Osteoblast (primary cell): ENCODE data around the gene LRRK1. TPM values are rescaled to one million over a fixed set of nuclear protein-coding genes. Genes with fewer than 3 reads are reported as not detected.

Source experiments
- DNase-seq: peaks from one replicate; pipeline ENCODE4 v3.0.0; 2011; ENCODE audit warnings: low spot score, mixed read lengths; ENCODE audit not compliant: insufficient read length; ENCODE audit errors: missing footprints
- H2AFZ ChIP-seq: 2 replicates; pipeline ENCODE4 v1.6.0; 2011; ENCODE audit warnings: mild to moderate bottlenecking, low read length
- H3K27ac ChIP-seq: 2 replicates; pipeline ENCODE4 v1.5.1; 2011; ENCODE audit warnings: mild to moderate bottlenecking, low read depth, low read length, moderate library complexity
- H3K27me3 ChIP-seq: 2 replicates; pipeline ENCODE4 v1.6.0; 2012; ENCODE audit warnings: mild to moderate bottlenecking, control low read depth, inconsistent platforms, low read length, moderate library complexity; ENCODE audit not compliant: insufficient read depth
- H3K36me3 ChIP-seq: 2 replicates; pipeline ENCODE4 v1.5.1; 2011; ENCODE audit warnings: mild to moderate bottlenecking, low read length, control low read depth, moderate library complexity; ENCODE audit not compliant: insufficient read depth
- H3K4me1 ChIP-seq: 2 replicates; pipeline ENCODE4 v1.5.1; 2011; ENCODE audit warnings: mild to moderate bottlenecking, low read length, control low read depth, moderate library complexity; ENCODE audit not compliant: insufficient read depth
- H3K4me2 ChIP-seq: 2 replicates; pipeline ENCODE4 v1.6.0; 2011; ENCODE audit warnings: mild to moderate bottlenecking, low read length; ENCODE audit not compliant: insufficient read depth
- H3K4me3 ChIP-seq: fragments of 200-600 bp; sonication (generic); 3 replicates; pipeline ENCODE4 v1.5.1; 2012; ENCODE audit warnings: mild to moderate bottlenecking, low read length, inconsistent platforms; ENCODE audit not compliant: insufficient read depth
- H3K79me2 ChIP-seq: 2 replicates; pipeline ENCODE4 v1.6.0; 2012; ENCODE audit warnings: mild to moderate bottlenecking, low read length, control low read depth, inconsistent platforms; ENCODE audit not compliant: insufficient read depth
- H3K9me3 ChIP-seq: 2 replicates; pipeline ENCODE4 v1.5.1; 2011; ENCODE audit warnings: low read depth, low read length, control low read depth
- H4K20me1 ChIP-seq: 2 replicates; pipeline ENCODE4 v1.6.0; 2012; ENCODE audit warnings: mild to moderate bottlenecking, low read length, control low read depth; ENCODE audit not compliant: insufficient read depth
- total RNA-seq: library from RNA; depleted of rRNA; stranded (reverse); fragments of >200 nt; gene quantifications from 2 replicates; pipeline ENCODE4 v1.2.3, GENCODE V29; 2012
- TF ChIP-seq, protein P1 (sequence below): IDR thresholded peaks from 2 replicates; pipeline ENCODE4 v1.5.1; 2011; ENCODE audit warnings: mild to moderate bottlenecking, low read depth, low read length, moderate library complexity; ENCODE audit errors: extremely low read depth

The LRRK1 gene
- total RNA-seq, 1 donor: 15.2 TPM

DNA sequence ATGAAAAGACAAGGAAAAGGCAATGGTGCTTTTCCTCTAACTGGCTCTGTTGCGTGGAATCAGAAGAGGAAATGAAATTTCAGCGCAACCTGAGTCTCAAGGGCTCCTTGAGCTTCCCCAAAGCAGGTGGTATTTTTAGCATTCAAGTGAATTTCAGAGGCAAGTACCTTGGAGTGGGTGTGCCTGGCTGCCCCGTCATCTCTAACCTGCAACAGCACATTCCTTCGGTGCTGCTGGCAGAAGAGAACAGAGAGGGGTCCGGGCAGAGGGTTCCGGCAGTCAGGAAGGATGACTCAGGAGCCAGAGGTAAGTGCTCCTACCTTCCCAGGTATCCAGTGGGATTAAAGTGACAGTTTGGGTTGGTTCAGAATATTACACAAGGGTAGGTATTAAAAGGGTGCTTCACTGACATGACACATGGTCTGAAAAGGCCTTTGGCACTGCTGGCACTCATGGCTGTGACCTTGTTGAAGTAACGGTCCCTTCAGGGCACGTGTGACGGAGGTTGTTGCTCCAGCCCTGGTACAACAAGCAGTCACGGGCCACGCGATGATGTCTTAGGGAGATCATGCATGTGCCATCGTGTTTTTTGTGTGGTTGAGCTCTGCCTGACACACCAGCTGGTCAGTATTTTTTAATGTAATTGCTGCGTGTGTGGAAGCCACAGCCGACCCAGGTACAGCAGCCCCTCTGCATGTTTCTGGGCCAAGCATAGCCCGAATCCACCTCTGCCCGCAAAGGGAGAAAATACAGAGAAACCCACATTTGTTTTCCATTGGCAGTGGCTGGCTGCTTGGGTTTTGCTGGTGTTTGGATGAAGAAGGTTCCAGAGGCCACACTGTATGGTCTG, 75.7 kb downstream of the LRRK1 start:
- TF ChIP-seq, protein P1, sequence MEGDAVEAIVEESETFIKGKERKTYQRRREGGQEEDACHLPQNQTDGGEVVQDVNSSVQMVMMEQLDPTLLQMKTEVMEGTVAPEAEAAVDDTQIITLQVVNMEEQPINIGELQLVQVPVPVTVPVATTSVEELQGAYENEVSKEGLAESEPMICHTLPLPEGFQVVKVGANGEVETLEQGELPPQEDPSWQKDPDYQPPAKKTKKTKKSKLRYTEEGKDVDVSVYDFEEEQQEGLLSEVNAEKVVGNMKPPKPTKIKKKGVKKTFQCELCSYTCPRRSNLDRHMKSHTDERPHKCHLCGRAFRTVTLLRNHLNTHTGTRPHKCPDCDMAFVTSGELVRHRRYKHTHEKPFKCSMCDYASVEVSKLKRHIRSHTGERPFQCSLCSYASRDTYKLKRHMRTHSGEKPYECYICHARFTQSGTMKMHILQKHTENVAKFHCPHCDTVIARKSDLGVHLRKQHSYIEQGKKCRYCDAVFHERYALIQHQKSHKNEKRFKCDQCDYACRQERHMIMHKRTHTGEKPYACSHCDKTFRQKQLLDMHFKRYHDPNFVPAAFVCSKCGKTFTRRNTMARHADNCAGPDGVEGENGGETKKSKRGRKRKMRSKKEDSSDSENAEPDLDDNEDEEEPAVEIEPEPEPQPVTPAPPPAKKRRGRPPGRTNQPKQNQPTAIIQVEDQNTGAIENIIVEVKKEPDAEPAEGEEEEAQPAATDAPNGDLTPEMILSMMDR: no peak
- no peaks in the 10 kb centered on the region for H3K36me3 ChIP-seq
- no peak for DNase-seq

DNA sequence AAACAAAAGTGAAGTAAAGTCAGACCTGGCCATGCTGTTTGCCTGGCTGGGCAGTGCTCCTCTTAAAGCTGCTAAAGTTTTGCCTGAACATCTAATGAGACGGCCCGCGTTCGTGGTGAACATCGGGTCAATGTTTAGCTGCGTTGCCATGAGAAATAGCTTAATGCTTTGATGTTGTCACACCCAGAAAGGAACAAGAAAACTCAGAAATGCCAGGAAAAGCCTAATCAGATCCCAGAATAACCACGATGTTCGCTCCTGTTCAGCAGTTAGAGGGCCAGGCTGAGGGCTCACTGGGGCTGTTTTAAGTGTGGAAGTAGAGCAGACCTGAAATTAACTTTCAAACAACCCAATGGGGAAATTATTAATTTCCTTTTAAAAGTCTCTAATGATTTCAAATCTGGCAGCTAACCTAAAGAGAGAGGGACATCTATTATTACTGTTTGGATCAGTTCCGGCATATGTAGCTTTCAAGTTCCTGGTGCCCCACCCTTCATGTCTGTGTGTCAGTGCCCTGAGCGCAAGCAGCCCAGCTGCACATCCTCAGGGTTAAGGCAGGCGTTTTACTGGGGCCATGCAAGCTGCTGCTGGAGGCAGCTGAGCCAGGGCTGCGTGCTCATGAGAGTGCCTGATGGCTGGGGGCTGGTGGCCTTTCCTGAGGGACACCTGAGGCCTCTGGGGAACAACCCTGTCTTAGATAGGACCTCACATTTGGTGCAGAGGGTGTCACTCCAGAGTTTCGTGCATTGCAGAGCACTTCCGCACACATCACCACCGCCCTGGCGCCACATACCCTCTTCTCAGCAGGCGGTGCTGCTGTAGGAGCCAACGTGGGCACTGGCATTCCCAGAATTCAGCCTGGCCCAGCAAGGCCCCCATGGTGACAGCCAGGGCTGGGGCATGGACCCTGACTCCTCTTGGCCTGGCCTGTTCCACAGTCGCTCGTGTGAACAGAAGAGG, 76.6 kb downstream of the LRRK1 start:
- Histone ChIP-seq H3K4me2 (no peak overlapping the region), H3K4me1 (peaks cover 21% of the 10 kb centered on the region), H2AFZ (no peak overlapping the region), H3K4me3 (no peak overlapping the region), H3K36me3 (no peaks in the 10 kb centered on the region), H3K9me3 (no peaks in the 10 kb centered on the region), H3K27me3 (no peaks in the 10 kb centered on the region), H4K20me1 (no peaks in the 10 kb centered on the region), H3K27ac (no peak overlapping the region), H3K79me2 (no peaks in the 10 kb centered on the region)
- TF ChIP-seq, protein P1: no peak
- no peak for DNase-seq

More for the DNA sequence above, 75.7 kb downstream of the LRRK1 start:
- Histone ChIP-seq H2AFZ (no peak overlapping the region), H3K4me2 (no peak overlapping the region), H3K4me1 (peaks cover 12% of the 10 kb centered on the region), H3K9me3 (no peaks in the 10 kb centered on the region), H4K20me1 (no peaks in the 10 kb centered on the region), H3K79me2 (no peaks in the 10 kb centered on the region), H3K4me3 (no peak overlapping the region), H3K27me3 (no peaks in the 10 kb centered on the region), H3K27ac (no peak overlapping the region)

DNA sequence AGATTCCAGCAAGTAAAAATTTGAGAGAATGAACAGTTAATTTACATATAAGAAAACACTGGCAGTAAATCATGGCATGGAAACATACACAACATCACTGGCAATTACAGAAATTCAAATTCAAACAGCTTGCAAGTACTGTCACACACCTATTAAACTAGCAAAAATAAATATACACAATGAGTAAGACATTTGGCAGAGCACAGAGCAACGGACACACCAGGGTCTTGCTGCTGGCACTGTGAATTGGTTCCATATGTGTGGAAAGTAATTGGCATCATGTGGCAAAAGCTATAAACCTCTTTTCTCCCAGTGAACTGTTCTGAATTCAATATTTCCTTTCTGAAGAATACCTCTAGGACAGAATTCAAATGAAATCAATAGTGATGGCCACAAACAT, 78.3 kb downstream of the LRRK1 start:
- no peaks in the 10 kb centered on the region for H3K9me3 ChIP-seq
- H3K36me3 ChIP-seq: peaks cover 3% of the 10 kb centered on the region
- no peaks in the 10 kb centered on the region for H4K20me1 ChIP-seq
- H3K4me3 ChIP-seq: no peak overlapping the region
- H3K27me3 ChIP-seq: no peaks in the 10 kb centered on the region
- H2AFZ ChIP-seq: no peak overlapping the region
- DNase-seq: no peak
- H3K4me2 ChIP-seq: no peak overlapping the region
- TF ChIP-seq, protein P1: no peak
- no peak overlapping the region for H3K27ac ChIP-seq
- H3K79me2 ChIP-seq: no peaks in the 10 kb centered on the region
- H3K4me1 ChIP-seq: peaks cover 21% of the 10 kb centered on the region
